SU-DHL-6 (cell line): ENCODE measurements around the gene SLC7A4.

Experiments
- CTCF ChIP-seq: fragments of 200-600 bp; sonication (generic); IDR thresholded peaks from one replicate; pipeline ENCODE4 v1.5.1; 2017; ENCODE audit warnings: antibody characterized with exemption, mild to moderate bottlenecking, low read length, moderate library complexity; ENCODE audit not compliant: insufficient read depth, poor library complexity, severe bottlenecking
- EZH2phosphoT487 ChIP-seq: fragments of 200-600 bp; sonication (generic), shearing (Covaris generic); conservative IDR thresholded peaks from 2 replicates; pipeline ENCODE4 v1.6.1; 2018; ENCODE audit warnings: mild to moderate bottlenecking, antibody characterized with exemption, low read length, moderate library complexity, mixed read lengths

GRCh38 chr22:21016644-21017420 is 15.5 kb downstream of the SLC7A4 start:
- TF ChIP-seq CTCF (no peak), EZH2phosphoT487 (no peak)
